ENCODE measurements around the gene OSTN. TPM values are rescaled to one million over a fixed set of nuclear protein-coding genes. Genes with fewer than 3 reads are reported as not detected.

OSTN gene
- total and polyA plus RNA-seq, 2 of the 13 experiments (the other 11 are each of a cell fraction or from before 2014, with no cell fraction given) = not detected

DNA sequence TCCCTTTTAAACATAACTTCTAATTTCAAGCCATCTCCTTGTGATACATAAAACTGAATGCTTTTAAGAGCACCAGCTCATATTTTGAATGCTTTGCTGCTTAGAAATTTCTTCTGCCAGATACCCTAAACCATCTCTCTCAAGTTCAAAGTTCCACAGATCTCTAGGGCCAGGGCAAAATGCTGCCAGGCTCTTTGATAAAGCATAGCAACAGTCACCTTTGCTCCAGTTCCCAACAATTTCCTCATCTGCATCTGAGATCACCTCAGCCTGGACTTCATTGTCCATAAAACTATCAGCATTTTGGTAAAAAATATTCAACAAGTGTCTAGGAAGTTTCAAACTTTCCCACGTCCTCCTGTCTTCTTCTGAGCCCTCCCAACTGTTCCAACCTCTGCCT is 17.5 kb downstream of the OSTN start (continued):
- TF ChIP-seq, protein P1, sequence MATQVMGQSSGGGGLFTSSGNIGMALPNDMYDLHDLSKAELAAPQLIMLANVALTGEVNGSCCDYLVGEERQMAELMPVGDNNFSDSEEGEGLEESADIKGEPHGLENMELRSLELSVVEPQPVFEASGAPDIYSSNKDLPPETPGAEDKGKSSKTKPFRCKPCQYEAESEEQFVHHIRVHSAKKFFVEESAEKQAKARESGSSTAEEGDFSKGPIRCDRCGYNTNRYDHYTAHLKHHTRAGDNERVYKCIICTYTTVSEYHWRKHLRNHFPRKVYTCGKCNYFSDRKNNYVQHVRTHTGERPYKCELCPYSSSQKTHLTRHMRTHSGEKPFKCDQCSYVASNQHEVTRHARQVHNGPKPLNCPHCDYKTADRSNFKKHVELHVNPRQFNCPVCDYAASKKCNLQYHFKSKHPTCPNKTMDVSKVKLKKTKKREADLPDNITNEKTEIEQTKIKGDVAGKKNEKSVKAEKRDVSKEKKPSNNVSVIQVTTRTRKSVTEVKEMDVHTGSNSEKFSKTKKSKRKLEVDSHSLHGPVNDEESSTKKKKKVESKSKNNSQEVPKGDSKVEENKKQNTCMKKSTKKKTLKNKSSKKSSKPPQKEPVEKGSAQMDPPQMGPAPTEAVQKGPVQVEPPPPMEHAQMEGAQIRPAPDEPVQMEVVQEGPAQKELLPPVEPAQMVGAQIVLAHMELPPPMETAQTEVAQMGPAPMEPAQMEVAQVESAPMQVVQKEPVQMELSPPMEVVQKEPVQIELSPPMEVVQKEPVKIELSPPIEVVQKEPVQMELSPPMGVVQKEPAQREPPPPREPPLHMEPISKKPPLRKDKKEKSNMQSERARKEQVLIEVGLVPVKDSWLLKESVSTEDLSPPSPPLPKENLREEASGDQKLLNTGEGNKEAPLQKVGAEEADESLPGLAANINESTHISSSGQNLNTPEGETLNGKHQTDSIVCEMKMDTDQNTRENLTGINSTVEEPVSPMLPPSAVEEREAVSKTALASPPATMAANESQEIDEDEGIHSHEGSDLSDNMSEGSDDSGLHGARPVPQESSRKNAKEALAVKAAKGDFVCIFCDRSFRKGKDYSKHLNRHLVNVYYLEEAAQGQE (IDR thresholded peaks at IDR 0.05; ENCODE audit: borderline replicate concordance in 1 of 2, low read depth in 1 of 2, low read length in 2 of 2) = no peak

DNA sequence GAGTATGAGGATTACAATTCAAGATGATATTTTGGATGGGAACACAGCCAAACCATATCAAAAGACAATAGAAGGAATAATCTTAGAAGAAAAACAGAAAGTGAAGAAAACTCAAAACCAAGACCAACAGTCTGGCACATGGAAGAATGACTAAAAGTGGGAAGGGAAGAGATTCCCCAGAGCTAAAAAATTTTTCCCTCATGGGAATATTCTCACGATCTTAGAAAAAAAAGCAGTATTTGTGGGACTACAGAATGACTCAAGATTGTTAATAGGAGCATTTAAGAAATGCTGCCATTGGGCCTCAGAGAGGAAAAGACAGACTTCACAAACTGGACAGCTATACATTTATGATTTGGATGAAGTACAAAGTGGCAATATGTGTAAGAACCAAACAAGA is 18.3 kb downstream of the OSTN start:
- Histone ChIP-seq H3K9me3 (ENCODE audit: low read length) (peaks cover 14% of the 10 kb centered on the region; the same call in 1 of the 2 replicates), H3K27me3 (ENCODE audit: control insufficient read depth in 1 of 2, insufficient read depth in 2 of 2, low read length in 2 of 2) (no peaks in the 10 kb centered on the region), H4K20me1 (ENCODE audit: insufficient read depth, low read length) (no peaks in the 10 kb centered on the region), H3K27ac (ENCODE audit: extremely low read length, insufficient read depth, low read length) (no peak overlapping the region), H3K79me2 (ENCODE audit: insufficient read depth, low read length) (no peaks in the 10 kb centered on the region), H3K9ac (ENCODE audit: insufficient read depth, low read depth, low read length) (no peak overlapping the region), H3K4me3 (replicated peaks in 1 of 3; ENCODE audit: insufficient read depth in 1 of 3, low read depth in 2 of 3, low read length in 3 of 3) (no peak overlapping the region), H2AFZ (ENCODE audit: low read length) (no peak overlapping the region), H3K36me3 (replicated peaks in 1 of 2; ENCODE audit: control insufficient read depth in 1 of 2, insufficient read depth in 2 of 2, low read length in 2 of 2) (no peaks in the 10 kb centered on the region), H3K4me1 (ENCODE audit: insufficient read depth, low read length) (no peaks in the 10 kb centered on the region), H3K4me2 (ENCODE audit: low read depth, low read length) (no peak overlapping the region)
- in situ Hi-C loops (cut with HindIII; ENCODE audit: extremely low pct_ligation_motif_present, low pct_unique_long_range_greater_than_20kb) (no loop called here), intact Hi-C loops (cut with micrococcal nuclease; ENCODE audit: unreplicated experiment) (no loop called here)
- no peak for DNase-seq (ENCODE audit: low spot score)
- FAIRE-seq = no peak
- ATAC-seq = no peak
- BruUV-seq (replicated peaks) = no TSS peak
- 0% methylated on average over 1 of the region's 1 CpG for WGBS (ENCODE audit: low lambda C conversion rate)
- ChIA-PET POLR2A (no interaction called here), CTCF (ENCODE audit: low intra/inter-chr PET ratio, low total read pairs) (no interaction called here)
- no peak for TF ChIP-seq SP4 (CRISPR knock-in tag; IDR thresholded peaks at IDR 0.05)
- TF ChIP-seq NR2F1 (CRISPR knock-in tag; IDR thresholded peaks at IDR 0.05) = no peak
- TF ChIP-seq FOSL2 (CRISPR knock-in tag; IDR thresholded peaks at IDR 0.05) = no peak
- TF ChIP-seq SRSF9 (IDR thresholded peaks at IDR 0.05; ENCODE audit: borderline replicate concordance, insufficient read depth, low read depth, low read length, poor library complexity, severe bottlenecking) = no peak
- no peak for TF ChIP-seq KLF12 (CRISPR knock-in tag; IDR thresholded peaks at IDR 0.05; ENCODE audit: borderline replicate concordance)
- TF ChIP-seq, protein P2, sequence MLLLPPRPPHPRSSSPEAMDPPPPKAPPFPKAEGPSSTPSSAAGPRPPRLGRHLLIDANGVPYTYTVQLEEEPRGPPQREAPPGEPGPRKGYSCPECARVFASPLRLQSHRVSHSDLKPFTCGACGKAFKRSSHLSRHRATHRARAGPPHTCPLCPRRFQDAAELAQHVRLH (CRISPR knock-in tag; IDR thresholded peaks at IDR 0.05; ENCODE audit: borderline replicate concordance, low read depth) = no peak

Measured in HepG2 (cell line).